ENCODE results near the gene BTBD8. TPM values are rescaled to one million over a fixed set of nuclear protein-coding genes. Genes with fewer than 3 reads are reported as not detected.

BTBD8 gene
- total RNA-seq, 1 experiment from 2014 or later = 3.9 TPM

- no TSS peak for BruUV-seq (replicated peaks)
- intact Hi-C loops (cut with micrococcal nuclease) = no loop called here
- no peaks in the 10 kb centered on the region for H3K36me3 ChIP-seq (ENCODE audit: low read depth, low read length)
- ATAC-seq (no peak), DNase-seq (no peak)
- no peaks in the 10 kb centered on the region for H3K79me2 ChIP-seq (ENCODE audit: low read length)
- H3K9me2 ChIP-seq (replicated peaks; ENCODE audit: low read length) = no peaks in the 10 kb centered on the region
- no peaks in the 10 kb centered on the region for H4K20me1 ChIP-seq (ENCODE audit: low read length)
- H2AFZ ChIP-seq (ENCODE audit: low read length) = no peak overlapping the region
- no peaks in the 10 kb centered on the region for H3K9me3 ChIP-seq (ENCODE audit: low read length)
- POLR2A ChIA-PET (ENCODE audit: unreplicated experiment) = no interaction called here
- no peak overlapping the region for H3K9ac ChIP-seq (ENCODE audit: low read length)
- no peak overlapping the region for H3K27ac ChIP-seq (ENCODE audit: low read length)
- H3K4me2 ChIP-seq (ENCODE audit: low read length) = no peak overlapping the region
- no peaks in the 10 kb centered on the region for H3K4me1 ChIP-seq (ENCODE audit: insufficient read depth, low read length)
- H3K4me3 ChIP-seq (ENCODE audit: low read length) = no peak overlapping the region
- no peaks in the 10 kb centered on the region for H3K27me3 ChIP-seq (ENCODE audit: low read length)
- H3F3A ChIP-seq (ENCODE audit: low read length, unreplicated experiment) = no peaks in the 10 kb centered on the region
- CTCF ChIA-PET = no interaction called here
- no peak for TF ChIP-seq EZH2 (IDR thresholded peaks at IDR 0.05; ENCODE audit: low read length, unreplicated experiment)
- no peak for TF ChIP-seq EZH2phosphoT487 (IDR thresholded peaks at IDR 0.05; ENCODE audit: borderline replicate concordance, low read length)
- no peak for TF ChIP-seq CTCF (conservative IDR thresholded peaks at IDR 0.05; ENCODE audit: low read depth, low read length)
These were observed 85.2 kb downstream of the BTBD8 start for GRCh38 chr1:92165389-92165788.

GRCh38 chr1:92167151-92167550 is 87.0 kb downstream of the BTBD8 start:
- no peak overlapping the region for H2AFZ ChIP-seq (ENCODE audit: low read length)
- H3K9ac ChIP-seq (ENCODE audit: low read length) = no peak overlapping the region
- intact Hi-C loops (cut with micrococcal nuclease) = no loop called here
- ATAC-seq (no peak), DNase-seq (no peak)
- no peaks in the 10 kb centered on the region for H3K27me3 ChIP-seq (ENCODE audit: low read length)
- H3K4me3 ChIP-seq (ENCODE audit: low read length) = no peak overlapping the region
- H3K27ac ChIP-seq (ENCODE audit: low read length) = no peak overlapping the region
- no peaks in the 10 kb centered on the region for H3F3A ChIP-seq (ENCODE audit: low read length, unreplicated experiment)
- TF ChIP-seq EZH2phosphoT487 (IDR thresholded peaks at IDR 0.05; ENCODE audit: borderline replicate concordance, low read length) (no peak), EZH2 (IDR thresholded peaks at IDR 0.05; ENCODE audit: low read length, unreplicated experiment) (no peak), CTCF (conservative IDR thresholded peaks at IDR 0.05; ENCODE audit: low read depth, low read length) (no peak)
- no peaks in the 10 kb centered on the region for H3K79me2 ChIP-seq (ENCODE audit: low read length)
- H3K9me2 ChIP-seq (replicated peaks; ENCODE audit: low read length) = no peaks in the 10 kb centered on the region
- no peaks in the 10 kb centered on the region for H4K20me1 ChIP-seq (ENCODE audit: low read length)
- no TSS peak for BruUV-seq (replicated peaks)
- H3K4me1 ChIP-seq (ENCODE audit: insufficient read depth, low read length) = no peaks in the 10 kb centered on the region
- H3K9me3 ChIP-seq (ENCODE audit: low read length) = no peaks in the 10 kb centered on the region
- ChIA-PET POLR2A (ENCODE audit: unreplicated experiment) (no interaction called here), CTCF (no interaction called here)
- no peak overlapping the region for H3K4me2 ChIP-seq (ENCODE audit: low read length)
- H3K36me3 ChIP-seq (ENCODE audit: low read depth, low read length) = no peaks in the 10 kb centered on the region

GRCh38 chr1:92168657-92169056 is 88.5 kb downstream of the BTBD8 start:
- H3K9me2 ChIP-seq (replicated peaks; ENCODE audit: low read length) = no peaks in the 10 kb centered on the region
- H3K9me3 ChIP-seq (ENCODE audit: low read length) = no peaks in the 10 kb centered on the region
- no peaks in the 10 kb centered on the region for H3K4me1 ChIP-seq (ENCODE audit: insufficient read depth, low read length)
- H3K36me3 ChIP-seq (ENCODE audit: low read depth, low read length) = no peaks in the 10 kb centered on the region
- POLR2A ChIA-PET (ENCODE audit: unreplicated experiment) = no interaction called here
- H4K20me1 ChIP-seq (ENCODE audit: low read length) = no peaks in the 10 kb centered on the region
- no peaks in the 10 kb centered on the region for H3K27me3 ChIP-seq (ENCODE audit: low read length)
- H3K79me2 ChIP-seq (ENCODE audit: low read length) = no peaks in the 10 kb centered on the region
- H3K4me2 ChIP-seq (ENCODE audit: low read length) = no peak overlapping the region
- H3K9ac ChIP-seq (ENCODE audit: low read length) = no peak overlapping the region
- no TSS peak for BruUV-seq (replicated peaks)
- TF ChIP-seq CTCF (conservative IDR thresholded peaks at IDR 0.05; ENCODE audit: low read depth, low read length) (no peak), EZH2phosphoT487 (IDR thresholded peaks at IDR 0.05; ENCODE audit: borderline replicate concordance, low read length) (no peak), EZH2 (IDR thresholded peaks at IDR 0.05; ENCODE audit: low read length, unreplicated experiment) (no peak)
- DNase-seq (no peak), ATAC-seq (no peak)
- intact Hi-C loops (cut with micrococcal nuclease) = no loop called here
- no peak overlapping the region for H3K4me3 ChIP-seq (ENCODE audit: low read length)
- CTCF ChIA-PET = no interaction called here
- H3K27ac ChIP-seq (ENCODE audit: low read length) = no peak overlapping the region
- no peaks in the 10 kb centered on the region for H3F3A ChIP-seq (ENCODE audit: low read length, unreplicated experiment)
- no peak overlapping the region for H2AFZ ChIP-seq (ENCODE audit: low read length)
